SK-N-MC (cell line): ENCODE measurements around the gene ARSB.

Experiments
- EZH2 ChIP-seq: fragments of 200-600 bp; sonication (generic); IDR thresholded peaks from one replicate; pipeline ENCODE4 v1.6.1; 2017; ENCODE audit warnings: antibody characterized with exemption
- FOXP2 ChIP-seq: optimal IDR thresholded peaks from 2 replicates; pipeline ENCODE3; 2011; ENCODE audit warnings: mild to moderate bottlenecking, moderate library complexity; ENCODE audit not compliant: insufficient read depth; ENCODE audit errors: extremely low read length, control extremely low read depth
- POLR2AphosphoS5 ChIP-seq: IDR thresholded peaks from 2 replicates; pipeline ENCODE4 v1.6.1; 2012; ENCODE audit warnings: mild to moderate bottlenecking, low read depth, low read length, borderline replicate concordance

GRCh38 chr5:78811866-78812265, 173.2 kb downstream of the ARSB start:
- TF ChIP-seq EZH2 (no peak), POLR2AphosphoS5 (no peak), FOXP2 (no peak)
